Erythroblast (primary cell): ENCODE measurements around the gene PWWP2A.
"Not testable (repeated sequence)": the region's sequence is repeated elsewhere in the genome, so short reads cannot be mapped to it uniquely, and the experiment has no call there.

Experiments
- DNase-seq, 2 experiments: peaks; one replicate each; lab custom pipeline; 2025; lab: John Stamatoyannopoulos, UW
- GATA1 ChIP-seq: IDR thresholded peaks from 2 replicates; pipeline ENCODE4 v1.6.1; 2011; ENCODE audit warnings: low read depth, mild to moderate bottlenecking, control low read depth, low read length, moderate library complexity
- POLR2A ChIP-seq: IDR thresholded peaks from 2 replicates; pipeline ENCODE4 v1.6.1; 2011; ENCODE audit warnings: mild to moderate bottlenecking, low read length

The PWWP2A gene

DNA sequence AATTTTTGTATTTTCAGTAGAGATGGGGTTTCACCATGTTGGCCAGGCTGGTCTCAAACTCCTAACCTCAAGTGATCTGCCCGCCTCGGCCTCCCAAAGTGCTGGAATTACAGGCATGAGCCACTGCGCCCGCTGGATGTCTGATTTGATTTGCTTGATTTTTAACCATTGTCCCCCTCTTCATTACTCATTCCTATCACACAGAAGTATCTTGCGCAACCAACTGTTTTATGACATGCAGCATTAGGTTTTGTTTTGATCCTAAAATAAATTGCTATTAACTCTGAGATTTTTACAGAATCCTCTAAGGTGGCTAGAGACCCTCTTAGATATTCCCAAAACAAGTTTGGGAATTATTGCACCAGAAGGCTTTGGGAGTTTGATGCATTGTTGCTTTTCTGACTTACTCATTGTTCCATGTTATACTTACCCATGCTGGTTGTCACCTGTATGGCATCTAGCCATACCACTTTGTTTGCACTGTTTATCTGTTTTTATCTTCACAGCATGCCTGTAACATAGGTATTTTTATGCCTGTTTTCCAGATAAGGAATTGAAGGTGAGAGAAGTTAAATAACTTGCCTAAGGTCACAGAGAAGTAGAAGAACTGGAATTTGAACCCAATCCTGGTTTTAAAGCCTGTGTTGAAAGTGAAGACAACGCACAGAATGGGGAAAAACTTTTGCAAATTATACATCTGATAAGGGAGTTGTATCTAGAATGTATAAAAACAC lies 35.9 kb upstream of the PWWP2A start:
- DNase-seq, result no peak

DNA sequence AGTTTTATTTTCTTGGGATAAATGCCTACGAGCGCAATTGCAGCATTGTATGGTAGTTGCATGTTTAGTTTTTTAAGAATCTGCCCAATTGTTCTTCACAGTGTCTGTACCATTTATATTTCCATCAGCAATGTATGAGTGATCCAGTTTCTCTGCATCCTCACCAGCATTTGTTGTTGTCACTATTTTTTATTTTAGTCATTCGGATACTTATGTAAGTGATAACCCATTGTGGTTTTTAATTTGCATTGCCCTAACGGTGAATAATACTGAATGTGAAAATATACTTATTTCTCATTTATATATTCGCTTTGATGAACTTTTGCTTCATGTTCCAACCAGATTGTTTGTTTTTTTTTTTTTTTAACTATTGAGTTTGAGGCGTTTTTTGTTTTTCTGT lies 33.7 kb upstream of the PWWP2A start:
- TF ChIP-seq GATA1 (no peak), POLR2A (no peak)
- DNase-seq, result no peak

More for the DNA sequence above, 35.9 kb upstream of the PWWP2A start:
- TF ChIP-seq POLR2A (no peak), GATA1 (no peak)

DNA sequence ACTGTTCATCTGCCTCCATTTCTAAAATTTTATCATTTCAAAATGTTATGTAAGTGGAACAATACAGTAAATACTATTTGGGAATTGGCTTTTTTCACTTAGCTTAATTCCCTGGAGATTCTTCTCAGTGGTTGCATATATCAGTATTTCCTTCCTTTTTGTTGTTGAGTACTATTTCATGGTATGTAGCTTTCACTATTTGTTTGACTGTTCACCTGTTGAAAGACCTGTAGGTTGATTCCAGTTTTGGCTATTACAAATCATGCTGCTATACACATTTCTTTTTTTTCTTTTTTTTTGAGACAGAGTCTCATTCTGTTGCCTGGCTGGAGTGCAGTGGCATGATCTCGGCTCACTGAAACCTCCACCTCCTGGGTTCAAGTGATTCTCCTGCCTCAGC lies 33.0 kb upstream of the PWWP2A start:
- DNase-seq, result no peak
- TF ChIP-seq GATA1 (no peak), POLR2A (no peak)

DNA sequence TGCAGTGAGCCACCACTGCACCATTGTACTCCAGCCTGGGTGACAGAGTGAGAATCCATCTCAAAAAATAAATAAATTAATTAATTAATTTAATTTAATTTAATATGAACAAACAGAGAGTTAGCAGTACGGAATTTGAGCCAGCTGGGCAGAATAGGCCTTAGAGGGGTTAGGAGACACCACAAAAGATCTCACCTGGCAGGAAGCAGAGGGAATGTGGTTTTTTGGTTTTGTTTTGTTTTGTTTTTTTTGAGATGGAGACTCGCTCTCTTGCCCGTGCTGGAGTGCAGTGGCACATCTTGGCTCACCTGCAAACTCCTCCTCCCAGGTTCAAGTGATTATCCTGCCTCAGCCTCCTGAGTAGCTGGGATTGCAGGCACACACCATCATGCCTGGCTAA lies 31.8 kb upstream of the PWWP2A start:
- DNase-seq, result no peak
- TF ChIP-seq POLR2A (no peak), GATA1 (no peak)

DNA sequence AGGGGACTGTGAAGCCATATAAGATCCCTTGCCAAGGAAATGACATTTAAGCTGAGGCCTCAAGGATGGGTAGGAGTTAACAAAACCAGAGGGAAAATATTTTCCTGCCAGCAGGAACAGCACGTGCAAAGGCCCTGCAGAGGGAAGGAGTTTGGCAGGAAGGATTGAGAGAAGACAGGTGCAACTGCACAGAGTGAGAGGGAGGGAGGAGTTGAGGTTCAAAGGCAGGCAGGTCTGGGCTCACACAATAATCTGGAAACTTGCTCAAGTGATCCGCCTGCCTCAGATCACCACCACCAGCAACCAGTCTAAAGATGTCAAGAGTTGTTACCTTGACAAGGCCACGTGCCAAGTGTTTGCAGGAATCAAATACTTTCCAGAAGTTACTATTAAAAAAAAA lies 31.1 kb upstream of the PWWP2A start:
- DNase-seq, result no peak
- TF ChIP-seq GATA1, result no peak
- TF ChIP-seq POLR2A, result no peak

DNA sequence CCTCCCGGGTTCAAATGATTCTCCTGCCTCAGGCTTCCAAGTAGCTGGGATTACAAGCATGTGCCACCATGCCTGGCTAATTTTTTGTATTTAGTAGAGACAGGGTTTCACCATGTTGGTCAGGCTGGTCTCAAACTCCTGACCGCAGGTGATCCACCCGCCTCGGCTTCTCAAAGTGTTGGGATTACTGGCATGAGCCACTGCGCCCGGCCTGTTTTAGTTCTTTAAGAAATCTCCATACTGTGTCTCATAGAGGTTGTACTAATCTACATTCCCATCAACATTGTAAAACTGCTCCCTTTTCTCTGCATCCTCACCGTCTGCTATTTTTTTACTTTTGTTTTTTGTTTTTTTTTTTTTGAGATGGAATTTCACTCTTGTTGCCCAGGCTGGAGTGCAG lies 25.2 kb upstream of the PWWP2A start:
- not testable (repeated sequence) for DNase-seq

DNA sequence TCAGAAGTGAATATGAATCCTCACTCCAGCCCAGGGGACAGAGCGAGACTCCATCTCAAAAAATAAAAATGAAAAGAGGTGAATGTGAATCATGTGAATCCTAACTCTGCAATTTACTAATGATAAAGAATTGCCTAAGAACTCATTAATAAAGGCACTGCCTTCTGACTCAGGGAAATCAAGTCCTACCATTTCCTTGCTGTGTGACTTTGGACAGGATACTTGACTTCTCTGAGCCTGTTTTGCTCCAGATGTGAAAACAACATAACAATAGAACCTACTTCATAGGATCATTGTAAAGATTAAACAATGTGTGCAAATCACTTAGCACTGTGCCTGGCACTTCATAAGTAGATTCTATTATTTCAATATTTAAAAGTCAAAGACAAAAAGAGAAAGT lies 15.1 kb upstream of the PWWP2A start:
- TF ChIP-seq GATA1 (no peak), POLR2A (no peak)

DNA sequence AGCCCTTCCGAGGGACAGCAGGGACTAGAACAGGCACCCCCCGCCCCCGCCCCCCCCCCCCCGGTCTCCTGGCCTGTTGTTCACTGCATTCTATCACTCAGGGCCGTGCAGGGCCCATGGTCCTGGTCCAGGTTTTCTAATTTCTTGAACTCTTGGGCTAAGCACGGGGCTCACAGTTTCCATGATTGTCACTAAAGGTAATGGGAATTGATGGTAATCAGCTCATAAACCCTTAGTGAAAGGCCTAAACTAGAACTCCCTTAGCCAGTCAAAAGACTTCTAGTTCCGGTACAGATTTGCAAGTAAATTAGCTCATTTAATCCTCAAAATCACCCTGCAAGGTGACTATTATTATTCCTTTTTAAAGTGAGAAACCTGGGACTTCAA lies 14.7 kb upstream of the PWWP2A start:
- DNase-seq, result no peak
- TF ChIP-seq GATA1 (no peak), POLR2A (no peak)

More for the DNA sequence above, 15.1 kb upstream of the PWWP2A start:
- DNase-seq, result no peak

DNA sequence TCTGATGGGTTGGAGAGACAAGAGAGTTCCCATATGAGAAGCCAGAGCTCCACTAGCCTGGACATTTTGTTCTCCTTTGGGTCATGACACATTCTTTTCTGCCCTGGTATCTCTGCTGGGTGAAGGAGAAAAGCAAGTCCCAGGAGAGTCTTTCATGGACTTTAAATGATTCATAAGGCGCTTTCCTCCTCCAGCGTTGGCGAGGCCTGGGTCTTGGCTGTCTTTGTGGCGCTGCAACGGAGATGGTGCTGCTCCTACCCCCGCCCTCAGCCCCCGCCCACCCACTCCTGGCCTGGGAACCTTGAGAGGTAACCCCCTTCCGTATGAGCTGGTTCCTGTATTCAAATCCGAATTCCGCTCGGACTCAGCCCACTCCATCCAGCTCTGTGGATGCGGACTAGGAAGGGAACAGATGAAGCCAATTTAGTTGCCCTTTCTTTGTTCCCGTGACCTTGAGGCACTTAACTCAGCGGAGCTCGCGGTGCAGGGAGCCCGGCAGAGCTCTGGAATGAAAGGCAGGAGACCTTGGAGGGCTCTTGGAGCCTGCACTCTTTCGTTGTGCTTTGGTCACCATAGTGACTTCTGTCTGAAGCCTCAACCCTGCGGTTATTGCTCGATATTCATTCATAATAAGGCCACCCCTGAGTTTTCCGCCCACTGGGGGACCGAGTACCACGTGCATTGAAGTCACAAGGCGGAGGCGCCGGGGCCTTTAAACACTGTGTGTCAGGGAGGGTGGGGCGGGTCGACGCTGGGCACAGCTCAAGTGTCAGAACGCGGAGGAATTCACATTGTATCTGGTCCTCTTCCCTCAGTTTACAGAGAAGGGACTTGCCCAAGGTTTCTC lies 14.0 kb upstream of the PWWP2A start:
- peak in 1 of 2 experiments; percentile 6 for DNase-seq
- TF ChIP-seq POLR2A (no peak), GATA1 (no peak)

DNA sequence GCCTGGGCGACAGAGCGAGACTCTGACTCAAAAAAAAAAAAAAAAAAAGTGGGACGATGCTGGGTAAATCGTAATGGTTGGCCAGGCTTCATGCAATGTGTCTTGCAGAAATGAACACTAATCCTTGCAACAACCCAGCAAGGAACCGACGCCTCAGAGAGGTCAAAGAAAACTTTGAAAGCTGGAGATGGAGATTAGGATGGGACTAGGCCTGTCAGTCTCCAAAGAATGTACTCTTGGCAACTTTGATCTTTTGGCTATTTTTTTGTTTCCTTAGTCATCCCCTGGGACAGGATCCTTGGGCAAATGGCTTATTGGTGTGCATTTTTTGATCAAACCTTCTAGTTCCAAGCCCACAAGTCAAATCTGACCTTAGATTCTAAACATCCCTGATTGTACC lies 10.6 kb upstream of the PWWP2A start:
- DNase-seq, result no peak
- TF ChIP-seq POLR2A (no peak), GATA1 (no peak)

DNA sequence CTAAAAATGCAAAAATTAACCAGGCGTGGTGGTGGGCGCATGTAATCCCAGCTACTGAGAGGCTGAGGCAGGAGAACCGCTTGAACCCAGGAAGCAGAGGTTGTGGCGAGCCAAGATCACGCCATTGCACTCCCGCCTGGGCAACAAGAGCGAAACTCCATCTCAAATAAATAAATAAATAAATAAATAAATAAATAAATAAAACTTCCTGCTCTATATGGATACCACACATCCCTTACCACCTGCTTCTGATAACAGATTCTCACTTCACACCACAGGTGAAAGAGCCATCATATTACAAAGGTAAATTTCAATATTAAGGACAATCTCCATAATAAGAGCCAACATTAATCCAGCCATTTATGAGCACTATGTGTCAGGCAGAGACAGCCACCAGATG lies 9.4 kb upstream of the PWWP2A start:
- TF ChIP-seq GATA1, result no peak
- no peak for TF ChIP-seq POLR2A
- DNase-seq, result no peak

DNA sequence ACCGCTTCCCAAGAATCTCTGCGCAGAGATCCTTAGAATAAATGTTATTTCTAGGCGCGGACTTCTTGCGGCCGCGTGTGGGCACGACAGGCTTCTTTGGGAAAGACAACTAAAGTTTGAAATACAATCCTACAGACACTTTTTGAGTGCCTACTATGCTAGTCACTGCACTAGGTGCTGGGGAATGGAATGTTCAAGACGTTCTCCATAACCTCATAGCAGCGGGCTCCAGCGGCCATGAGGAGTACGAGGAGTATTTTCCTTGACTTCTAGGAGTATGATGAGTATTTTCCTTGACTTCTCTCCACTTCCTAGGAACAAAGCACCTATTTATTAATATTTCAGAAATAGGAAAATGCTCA lies 636 bp upstream of the PWWP2A start:
- DNase-seq, result no peak
- TF ChIP-seq GATA1 (no peak), POLR2A (no peak)

DNA sequence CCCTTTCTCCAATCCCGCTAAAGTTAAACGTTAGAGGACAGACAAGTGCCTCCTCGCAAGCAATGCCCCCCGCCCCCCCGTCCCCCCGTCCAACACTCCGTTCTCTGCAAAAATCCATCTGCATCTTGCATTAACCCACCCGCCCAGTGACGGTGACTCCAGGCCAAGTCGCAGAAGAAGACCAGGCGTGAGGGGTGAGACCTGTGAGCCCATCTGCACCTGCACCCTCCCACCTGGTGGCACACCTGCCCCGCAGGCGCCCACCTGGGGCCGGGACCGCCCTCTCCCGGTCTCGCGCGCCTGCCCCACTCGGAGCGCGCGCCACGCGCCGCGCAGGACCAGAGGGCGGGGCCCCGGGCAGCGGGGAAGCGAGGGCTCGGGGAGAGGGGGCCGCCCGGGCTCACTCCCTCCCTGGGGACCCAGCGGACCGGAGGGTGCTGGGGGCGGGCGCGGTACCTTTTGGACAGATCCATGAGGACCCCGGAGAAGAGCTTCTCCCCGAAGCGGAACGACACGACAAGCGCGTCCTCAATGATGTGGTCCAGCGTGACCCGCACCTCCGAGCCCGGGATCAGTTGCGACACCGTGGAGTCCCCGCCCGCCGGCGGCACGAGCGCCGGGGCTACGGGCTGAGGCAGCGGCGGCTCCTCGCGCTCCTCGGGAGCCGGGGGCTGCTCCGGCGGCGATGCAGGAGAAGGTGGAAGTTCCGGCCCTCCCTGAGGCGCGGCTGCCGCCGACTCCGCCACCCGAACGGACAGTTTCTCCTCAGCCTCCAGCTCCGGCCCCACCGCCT lies 705 bp downstream of the PWWP2A start:
- TF ChIP-seq GATA1 (no peak), POLR2A (no peak)
- DNase-seq, result peak; percentile 70 to 79

DNA sequence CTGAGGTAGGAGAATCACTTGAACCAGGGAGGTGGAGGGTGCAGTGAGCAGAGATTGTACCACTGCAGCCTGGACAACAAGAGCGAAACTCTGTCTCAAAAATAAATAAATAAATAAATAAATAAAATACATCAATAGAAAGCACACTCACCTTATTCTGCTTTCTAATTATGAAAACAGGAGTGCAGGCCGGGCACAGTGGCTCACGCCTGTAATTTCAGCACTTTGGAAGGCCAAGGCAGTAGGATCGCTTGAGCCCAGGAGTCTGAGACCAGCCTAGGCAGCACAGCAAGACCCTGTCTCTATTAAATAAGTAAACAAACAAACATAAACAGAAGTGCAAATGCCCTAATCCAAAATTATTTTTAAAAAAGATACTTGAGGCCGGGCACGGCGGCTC lies 2.3 kb downstream of the PWWP2A start:
- no peak for DNase-seq
- TF ChIP-seq POLR2A (no peak), GATA1 (no peak)
